Mammary epithelial cell (primary cell): ENCODE measurements around the gene BEST3.

Source experiments
- EZH2 ChIP-seq: IDR thresholded peaks from 2 replicates; pipeline ENCODE4 v1.6.1; 2012; ENCODE audit warnings: low read length, inconsistent platforms, borderline replicate concordance
- TF ChIP-seq, protein P1 (sequence below), 2 donors: IDR thresholded peaks in 1 of 2; conservative IDR thresholded peaks in 1 of 2; 2 replicates each; pipeline ENCODE4 v1.5.1; 2011 to 2012; ENCODE audit warnings: inconsistent platforms in 2 of 2, low read length in 2 of 2, mild to moderate bottlenecking in 2 of 2, control low read depth in 1 of 2, low read depth in 1 of 2; ENCODE audit not compliant: insufficient read depth in 1 of 2; ENCODE audit errors: extremely low read depth in 1 of 2

DNA sequence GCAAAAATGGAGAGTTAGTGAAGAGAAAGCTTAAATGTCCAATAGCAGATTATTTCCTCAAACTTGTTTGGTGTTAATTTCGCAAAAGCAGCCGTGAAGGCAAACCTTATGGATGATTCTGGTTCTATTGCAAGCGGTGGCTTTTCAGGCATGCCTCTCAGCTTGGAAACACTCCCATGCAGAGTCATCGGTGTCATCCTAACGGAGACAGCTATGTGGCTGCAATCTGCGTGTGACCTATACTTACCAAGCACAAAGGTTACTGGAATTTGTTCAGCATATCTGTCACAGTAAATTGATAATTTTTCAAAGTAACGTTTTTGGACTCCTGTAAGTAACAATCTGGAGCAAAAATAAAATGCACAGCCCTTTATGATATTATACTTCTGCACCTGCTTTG is 5.0 kb downstream of the BEST3 start:
- TF ChIP-seq, protein P1, sequence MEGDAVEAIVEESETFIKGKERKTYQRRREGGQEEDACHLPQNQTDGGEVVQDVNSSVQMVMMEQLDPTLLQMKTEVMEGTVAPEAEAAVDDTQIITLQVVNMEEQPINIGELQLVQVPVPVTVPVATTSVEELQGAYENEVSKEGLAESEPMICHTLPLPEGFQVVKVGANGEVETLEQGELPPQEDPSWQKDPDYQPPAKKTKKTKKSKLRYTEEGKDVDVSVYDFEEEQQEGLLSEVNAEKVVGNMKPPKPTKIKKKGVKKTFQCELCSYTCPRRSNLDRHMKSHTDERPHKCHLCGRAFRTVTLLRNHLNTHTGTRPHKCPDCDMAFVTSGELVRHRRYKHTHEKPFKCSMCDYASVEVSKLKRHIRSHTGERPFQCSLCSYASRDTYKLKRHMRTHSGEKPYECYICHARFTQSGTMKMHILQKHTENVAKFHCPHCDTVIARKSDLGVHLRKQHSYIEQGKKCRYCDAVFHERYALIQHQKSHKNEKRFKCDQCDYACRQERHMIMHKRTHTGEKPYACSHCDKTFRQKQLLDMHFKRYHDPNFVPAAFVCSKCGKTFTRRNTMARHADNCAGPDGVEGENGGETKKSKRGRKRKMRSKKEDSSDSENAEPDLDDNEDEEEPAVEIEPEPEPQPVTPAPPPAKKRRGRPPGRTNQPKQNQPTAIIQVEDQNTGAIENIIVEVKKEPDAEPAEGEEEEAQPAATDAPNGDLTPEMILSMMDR (conservative IDR thresholded peaks at IDR 0.05 in 1 of 2, IDR thresholded peaks at IDR 0.05 in 1 of 2; ENCODE audit: extremely low read depth in 1 of 2, insufficient read depth in 1 of 2, low read depth in 1 of 2, low read length in 2 of 2) = no peak
- no peak for TF ChIP-seq EZH2
